T-helper 9 cell (primary cell): ENCODE data around the gene B9D1.
A peak's percentile ranks its signal among the peaks of the same experiment; 100 is the strongest.

Experiments used
- DNase-seq: peaks from one replicate; pipeline ENCODE4 v3.0.0-alpha.2; 2020

B9D1 gene

DNA sequence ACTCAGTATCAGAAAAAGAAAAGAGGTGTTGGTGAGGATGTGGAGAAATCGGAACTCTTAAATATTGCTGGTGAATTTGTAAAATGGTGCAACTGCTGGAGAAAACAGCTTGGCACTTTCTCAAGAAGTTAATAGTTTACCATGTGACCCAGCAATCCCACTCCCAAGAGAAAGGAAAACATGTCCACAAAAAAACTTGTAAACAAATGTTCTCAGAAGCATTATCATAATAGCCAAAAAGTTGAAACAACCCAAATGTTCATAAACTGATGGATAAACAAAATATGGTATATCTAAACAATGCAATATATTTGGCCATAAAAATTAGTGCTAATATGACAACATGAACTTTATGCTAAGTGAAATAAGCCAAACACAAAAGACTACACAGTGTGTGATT is 13.2 kb upstream of the B9D1 start:
- DNase-seq, result no peak

DNA sequence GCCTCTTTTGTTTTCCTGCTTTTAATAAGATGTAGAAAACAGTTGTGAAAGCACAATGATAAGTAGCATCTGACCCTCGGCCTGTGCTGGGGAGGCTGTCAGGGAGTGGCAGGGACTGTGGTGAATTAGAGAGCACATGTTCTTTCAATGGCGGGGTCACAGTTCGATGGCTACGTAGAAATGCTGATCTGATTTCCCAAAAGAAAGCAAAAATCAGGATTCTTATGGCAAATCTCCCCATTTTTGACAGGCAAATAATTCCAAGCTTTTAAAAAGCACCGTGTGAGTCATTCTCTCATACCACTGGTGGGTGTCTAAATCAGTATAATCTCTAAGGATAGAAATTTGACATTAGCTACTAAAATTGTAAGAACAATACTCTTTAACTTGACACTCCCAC is 11.6 kb upstream of the B9D1 start:
- no peak for DNase-seq

DNA sequence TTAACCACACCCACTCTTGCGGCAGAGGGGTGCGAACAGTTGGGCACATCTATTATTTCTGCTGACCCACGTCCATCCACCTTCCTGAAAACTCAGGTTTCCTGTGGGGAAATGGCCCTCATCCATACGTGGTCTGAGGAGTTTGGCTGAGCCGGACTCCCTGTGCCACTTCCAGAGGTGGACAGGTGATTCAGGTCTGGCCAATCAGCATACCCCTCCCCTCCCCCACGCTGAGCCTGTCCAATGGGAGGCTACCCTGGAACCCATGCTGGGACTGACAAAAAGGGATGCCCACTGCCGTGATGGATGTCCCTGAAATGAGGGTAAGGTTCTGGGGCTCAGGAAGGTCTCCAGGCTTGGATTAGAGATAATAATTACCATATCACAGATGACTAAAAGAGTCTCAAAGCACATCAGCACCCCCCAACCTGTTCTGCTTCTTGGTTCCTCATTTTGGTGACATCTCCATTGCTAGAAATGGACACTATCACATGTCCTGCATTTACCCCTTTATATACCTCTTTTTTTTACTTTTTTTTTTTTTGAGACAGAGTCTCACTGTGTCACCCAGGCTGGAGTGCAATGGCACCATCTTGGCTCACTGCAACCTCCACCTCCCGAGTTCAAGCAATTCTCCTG is 10.5 kb upstream of the B9D1 start:
- DNase-seq, result no peak

DNA sequence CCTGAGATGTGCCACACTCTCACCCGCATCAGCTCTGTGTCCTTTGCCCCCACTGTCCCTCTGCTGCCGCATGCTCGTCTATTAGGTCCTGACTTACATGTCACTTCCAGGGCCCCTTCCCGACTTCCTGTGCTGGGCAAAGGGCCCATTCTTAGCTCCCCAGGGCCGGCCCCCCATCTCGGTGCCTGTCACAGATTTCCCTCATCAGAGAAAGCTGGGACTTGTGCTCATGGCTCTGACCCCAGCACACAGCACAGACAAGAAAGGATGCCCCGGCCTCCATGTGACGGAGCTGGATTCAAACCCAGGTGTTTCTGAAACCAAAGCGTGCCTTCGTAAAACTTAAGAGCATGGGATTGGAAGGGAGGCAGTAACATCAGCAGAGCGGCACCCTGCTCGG is 9.9 kb upstream of the B9D1 start:
- no peak for DNase-seq

DNA sequence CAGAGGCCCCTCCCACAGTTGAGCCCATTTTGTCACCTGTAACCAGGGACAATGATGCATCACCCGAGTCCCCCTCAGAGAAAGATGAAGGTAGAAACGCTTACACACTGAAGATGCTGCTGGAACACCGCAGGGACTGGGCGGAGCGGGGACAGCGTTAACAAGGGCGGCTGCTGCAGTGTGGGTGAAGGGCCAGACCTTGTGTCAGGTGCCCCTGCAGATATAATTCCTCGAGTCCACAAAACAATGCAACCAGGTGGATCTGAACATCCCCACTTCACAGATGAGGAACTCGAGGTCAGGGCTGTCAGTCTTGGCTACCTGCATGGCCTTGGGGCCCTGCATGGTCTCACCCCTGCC is 9.5 kb upstream of the B9D1 start:
- DNase-seq, result no peak

DNA sequence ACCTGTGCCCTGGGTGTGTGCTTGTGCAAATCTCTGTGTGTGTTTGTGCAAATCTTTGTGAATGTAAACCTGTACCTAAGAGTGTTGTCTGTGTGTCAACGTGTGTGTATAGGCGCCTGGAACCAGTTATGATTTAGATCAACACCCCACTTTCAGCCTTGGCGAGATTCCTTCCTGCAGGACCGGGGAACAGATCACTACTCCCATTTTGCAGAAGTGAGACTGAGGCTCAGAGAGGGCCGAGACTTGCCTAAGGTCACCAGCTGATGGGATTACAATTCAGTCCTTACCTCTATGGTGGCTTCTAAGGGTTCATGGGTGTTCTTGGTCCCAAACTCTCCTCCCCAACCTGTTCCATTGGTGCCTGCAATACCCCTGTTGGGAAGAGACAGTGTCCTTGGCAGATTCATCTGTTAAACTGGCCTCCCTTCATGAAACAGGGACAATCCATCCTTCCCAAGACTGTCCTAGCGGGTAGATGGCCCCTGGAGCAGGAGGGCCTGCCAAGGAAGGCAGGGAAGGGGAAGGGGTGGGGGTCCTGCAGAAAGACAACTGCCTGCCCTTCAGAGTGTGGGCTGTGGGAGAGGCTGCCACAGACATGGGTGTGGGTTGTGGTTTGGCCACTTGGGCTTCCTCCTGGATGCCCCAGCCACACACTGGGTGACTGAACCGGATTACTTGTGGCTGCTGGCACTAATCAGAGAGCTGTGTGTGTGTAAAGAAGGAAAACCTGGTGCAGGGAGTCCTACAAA is 8.9 kb upstream of the B9D1 start:
- no peak for DNase-seq

DNA sequence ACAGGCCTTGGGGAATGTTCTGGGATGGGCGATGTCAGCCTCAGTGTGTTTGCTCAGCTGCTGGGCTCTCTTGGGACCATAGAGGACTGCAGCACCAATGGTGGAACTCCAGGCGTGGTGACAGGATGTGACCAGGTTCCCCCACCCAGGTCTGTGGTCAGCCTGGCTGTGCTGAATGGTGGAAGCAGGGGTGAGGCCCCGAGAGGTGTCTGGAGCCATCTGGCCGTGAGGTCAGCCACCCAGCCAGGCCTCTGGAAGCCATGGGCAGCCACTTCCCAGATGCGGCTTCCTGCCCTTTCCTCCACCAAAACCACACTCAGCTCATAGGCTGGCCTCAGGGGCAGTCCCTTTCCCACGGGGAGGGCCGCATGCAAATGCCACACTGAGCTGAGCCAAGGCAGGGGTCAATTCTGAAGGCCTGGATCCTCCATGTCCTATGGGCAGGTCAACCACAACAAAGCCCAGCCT is 8.0 kb upstream of the B9D1 start:
- DNase-seq, result no peak

DNA sequence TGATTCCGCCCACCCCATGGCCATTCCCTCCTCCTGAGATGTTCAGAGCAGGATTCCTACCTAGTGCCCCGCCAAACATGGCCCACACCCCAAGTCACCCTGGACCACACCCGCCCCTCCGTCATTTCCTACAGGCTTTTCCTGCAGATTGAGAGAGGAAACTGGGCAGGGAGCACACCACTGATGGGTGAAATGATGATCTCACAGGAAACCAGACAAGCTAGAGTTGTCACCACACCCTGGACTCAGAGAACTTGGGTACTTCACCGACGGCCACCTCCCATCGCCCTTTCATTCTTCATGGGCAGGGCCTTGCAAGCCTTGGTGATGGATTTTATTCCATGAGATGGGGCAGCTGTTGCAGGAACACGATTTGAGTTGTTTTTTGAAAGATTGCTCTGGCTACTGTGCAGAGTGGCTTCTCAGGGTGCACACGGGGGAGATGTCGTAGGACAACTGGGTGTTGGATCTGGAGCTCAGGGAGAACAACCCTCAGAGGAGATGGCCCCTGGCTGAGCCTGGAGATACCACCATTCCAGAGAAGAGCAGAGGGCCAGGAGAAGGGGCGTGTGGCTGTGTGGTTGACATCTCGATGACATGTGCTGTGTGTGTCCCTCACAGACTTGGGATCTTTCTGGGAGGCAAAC is 7.4 kb upstream of the B9D1 start:
- peak; percentile 11 for DNase-seq

DNA sequence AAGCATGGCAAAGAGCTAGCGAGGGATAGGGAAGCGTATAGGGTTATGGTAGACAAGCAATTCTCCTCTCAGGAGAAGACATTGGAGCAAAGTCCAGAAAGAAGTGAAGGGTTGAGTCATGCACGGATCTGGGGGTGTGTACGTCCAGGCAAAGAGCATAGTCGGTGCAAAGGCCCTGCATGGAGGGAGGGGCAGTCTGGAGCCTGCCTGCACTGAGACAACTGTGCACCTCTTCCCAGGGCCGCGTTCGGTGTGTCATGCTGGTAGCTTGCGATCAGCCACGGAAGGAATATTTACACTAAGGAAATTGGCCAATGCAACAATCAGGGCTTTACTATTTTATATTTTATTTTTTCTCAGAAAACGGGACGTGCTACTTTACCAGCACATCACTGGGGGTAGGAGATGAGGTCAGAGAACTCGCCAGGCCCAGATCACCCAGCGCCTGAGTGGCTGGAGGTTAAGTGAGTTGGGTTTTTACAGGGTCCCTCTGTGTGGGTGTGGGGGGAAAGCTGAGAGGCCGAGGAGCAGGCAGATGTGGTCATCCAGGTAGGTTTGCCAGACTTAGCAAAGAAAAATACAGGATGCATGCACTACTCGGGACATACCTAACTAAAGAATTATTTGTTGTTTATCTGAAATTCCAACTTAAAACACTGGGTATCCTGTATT is 6.7 kb upstream of the B9D1 start:
- DNase-seq, result no peak

DNA sequence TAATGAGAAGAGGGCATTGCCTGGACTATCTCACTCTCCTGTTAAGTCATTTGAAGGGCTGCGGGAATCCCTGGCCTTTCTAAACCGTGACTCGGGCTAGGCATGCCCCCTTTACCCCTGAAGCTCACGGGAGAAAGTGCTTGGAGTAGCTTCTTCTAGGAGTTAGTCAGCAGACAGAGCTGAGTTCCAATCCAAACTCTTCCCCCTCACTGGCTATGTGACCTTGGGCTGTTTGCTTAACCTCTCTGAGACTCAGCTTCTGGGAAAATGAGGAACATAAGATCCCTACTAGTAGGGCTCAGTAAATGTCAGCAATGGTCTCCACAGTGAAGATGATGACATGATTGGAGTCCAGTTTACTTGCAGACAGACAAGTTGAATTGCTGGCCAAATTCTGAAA is 5.7 kb upstream of the B9D1 start:
- DNase-seq, result no peak

DNA sequence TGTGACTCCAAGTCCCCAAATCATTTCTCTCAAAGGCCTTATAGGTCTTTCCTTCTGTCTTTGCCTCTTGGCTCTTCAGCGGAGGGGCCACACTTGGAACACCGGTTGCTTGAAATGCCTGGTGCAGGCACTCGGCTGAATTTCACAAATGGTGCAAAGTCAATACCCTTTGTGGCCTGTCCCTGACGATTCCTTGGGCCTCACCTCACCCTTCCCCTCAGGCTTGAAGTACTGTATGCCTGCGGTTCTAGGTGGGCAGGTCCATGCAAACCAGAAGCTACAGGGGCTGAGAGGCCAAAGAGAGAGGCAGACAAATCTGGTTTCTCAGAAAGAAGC is 4.1 kb upstream of the B9D1 start:
- no peak for DNase-seq

DNA sequence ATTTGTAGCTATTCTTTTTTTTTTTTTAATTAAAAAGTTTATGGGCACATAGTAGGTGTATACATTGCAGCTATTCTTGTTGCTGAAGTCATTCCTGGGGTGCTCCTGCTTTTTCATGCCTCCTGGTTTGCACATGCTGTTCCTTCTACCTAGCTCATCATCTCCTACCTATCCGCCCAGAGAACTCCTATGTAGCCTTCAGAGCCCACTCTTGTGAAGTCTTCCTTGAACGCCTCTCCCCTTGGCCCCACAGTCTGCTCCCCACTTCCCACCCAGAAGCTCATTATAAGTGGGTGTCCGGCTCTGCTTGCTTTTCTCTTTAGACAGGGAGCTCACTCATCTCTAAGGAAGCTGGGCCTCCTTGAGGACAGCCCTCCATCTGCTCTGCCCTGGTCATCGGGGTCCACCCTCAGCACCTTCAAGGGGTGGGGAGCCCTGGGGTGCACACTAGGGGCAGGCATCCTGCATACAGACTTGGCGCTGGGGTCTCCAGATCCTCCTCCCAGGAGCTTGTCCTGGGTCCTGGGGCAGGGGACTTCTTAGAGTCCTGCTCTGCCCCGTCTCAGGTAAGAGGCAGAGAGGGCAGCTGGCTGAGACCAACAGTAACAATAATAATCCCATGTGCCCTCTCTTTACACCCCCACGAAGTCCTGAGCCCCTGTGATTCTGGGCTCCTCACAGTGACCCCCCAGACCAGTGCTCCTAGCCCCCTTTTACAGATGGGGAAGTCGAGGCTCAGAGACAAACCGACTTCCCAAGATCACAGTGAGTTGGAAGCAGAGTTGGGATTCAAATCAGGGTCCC is 3.5 kb upstream of the B9D1 start:
- DNase-seq, result no peak

DNA sequence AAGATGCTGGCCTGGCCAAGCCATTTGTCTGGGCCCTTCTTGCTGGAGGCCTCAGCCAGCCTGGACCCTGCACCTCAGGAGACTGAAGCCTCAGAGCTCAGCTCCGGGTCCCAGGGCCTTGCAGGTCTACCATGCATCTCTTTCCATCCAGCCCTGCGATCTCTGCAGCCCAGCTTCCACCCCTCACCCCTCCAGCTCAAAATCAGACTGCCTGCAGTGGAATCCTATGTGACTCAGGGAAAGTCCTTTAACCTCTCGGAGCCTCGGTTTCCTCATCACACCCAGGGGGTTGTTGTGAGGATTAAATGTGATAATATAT is 2.9 kb upstream of the B9D1 start:
- DNase-seq, result no peak

DNA sequence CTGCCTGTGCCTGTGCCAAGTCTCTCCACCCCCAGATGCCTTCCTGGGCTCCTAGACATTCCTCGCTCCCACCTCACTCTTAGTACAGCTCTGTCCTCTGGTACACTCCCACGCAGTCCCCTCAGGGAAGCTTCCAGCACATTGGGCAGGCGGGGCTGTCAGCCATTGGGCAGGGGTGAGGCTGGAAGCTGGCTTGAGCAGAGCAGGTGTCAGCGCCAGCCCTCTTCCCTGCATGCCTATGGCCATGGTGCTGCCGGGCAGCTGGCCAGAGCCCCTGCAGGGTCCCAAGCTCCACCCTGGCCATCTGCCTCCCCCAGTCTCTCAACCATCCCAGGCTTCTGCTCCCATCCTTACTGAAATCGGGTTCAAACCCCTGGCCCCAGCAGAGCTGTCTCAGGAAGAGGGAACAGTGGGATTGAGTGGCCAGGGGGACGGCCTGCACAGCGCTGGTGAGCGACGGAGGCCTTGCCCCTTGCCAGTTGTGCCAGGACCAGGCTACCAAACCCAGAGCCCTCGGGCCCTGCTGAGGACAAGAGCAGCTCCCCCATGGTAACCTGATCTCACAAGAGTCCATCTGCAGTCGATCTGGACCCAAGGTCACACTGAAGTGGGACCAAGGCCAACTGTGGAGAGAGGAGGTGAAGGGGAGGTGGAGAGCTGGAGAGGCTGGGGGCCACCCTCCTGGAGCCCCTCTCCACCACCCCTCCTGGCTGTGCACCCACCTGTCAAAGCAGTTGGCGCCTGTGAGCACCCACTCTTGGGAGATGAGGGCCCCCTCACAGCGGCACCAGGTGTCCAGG is 2.4 kb upstream of the B9D1 start:
- DNase-seq, result no peak

DNA sequence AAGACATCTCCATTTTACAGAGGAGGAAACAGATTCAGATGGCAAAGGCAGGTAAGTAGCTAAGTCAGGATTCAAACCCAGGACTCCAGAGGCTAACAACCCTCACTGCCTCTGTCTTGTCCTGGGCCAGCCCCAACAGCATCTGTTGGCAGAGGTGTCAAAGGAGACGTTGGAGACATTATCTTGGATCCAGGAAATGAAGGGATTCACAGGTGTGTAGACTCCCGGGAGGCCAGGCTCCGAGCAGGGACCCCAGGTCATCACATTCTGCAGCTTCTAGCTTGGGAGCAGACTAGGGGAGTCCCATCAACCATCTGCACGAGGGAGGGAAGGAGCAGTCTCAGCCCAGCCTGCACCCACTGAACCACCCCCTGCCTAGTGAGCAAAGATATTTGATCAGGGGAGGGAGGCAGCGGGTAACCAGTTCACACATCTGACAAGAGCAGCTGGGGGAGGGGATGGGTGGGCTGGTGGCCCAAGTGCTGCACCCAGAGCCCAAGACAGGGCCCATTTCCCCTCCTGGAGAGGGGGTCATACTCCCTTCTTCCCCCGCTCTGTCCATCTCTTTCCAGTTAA is 1.0 kb upstream of the B9D1 start:
- DNase-seq, result no peak

DNA sequence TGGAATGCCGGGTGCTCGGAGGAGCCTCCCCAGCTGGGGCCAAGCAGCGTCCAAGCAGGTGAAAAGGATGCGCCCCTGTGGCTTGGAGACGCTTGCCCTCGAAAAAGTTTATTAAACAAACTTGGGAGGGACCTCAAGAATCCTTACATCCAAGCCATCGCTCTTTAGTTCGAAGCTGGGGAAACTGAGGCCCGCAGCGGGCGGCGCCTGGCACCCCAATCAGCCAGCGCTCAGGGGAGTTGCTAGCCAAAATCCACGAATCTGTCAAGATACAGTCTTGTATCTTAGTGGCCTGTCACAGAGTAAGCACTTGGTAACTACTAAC is 553 bp upstream of the B9D1 start:
- DNase-seq, result no peak

DNA sequence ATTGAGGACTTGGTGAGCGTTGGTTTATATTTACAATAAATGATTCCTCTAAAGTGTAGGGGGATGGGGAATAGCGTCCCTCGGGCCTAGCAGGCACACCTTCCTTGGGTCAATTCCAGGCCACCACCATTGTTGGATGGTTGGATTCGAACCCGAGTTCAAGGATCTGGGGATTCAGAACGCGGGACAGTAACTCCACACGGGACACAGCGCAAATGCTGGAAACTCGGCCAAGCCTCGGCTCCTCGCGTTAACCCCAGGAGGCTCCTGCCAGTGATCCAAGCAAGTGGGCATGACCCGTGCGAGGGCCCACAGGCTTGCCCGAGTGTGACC is 613 bp downstream of the B9D1 start:
- no peak for DNase-seq

DNA sequence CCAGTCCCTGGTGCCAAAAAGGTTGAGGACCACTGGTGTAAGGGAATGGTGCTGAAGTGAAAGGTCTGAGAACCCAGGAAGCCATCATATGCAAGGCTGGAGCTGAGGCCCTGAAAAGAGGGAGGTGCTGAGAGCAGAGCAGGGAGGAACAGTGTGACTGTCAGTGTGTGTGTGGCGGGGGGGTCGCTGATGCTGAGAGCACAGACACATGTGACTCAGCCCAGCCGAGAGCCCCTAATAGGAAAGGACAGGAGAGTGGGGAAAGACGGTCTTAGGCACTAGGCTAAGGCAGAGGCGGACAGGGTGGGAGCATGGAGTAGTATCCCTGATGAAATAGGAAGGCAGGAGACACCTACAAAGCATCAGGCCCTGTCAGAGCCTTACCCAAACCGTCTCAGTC is 1.2 kb downstream of the B9D1 start:
- no peak for DNase-seq

DNA sequence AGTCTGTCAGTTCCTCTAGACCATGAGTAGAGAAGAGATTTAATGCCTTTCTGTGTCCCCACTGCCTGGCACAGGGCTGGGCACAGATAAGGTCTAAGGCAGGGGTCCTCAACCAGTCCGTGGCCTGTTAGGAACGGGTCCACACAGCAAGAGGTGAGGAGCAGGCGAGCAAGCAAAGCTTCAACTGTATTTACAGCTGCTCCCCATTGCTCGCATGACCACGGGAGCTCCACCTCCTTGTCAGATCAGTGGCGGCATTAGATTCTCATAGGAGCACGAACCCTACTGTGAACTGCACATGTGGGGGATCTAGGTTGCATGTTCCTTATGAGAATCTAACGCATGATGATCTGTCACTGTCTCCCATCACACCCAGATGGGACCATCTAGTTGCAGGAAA is 1.8 kb downstream of the B9D1 start:
- DNase-seq, result no peak

DNA sequence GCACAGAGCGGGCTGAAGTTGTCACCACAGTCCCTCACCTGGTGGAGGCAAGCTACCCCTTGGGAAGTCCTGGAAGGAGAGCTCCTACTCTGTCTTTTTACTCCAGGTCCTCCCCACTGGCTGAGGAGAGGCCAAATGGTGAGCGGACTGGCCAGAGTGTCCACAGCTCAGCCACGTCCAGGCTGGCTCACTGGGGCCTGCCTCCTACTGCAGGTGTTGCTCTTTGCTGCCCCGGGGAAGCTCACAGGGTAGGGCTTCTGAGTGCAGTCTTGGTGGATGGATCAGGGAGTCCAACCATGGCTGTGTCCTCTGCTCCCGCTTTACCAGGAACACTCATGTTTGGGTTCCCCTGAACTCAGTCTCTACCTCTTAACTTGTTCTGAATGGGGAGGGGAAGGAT is 2.7 kb downstream of the B9D1 start:
- no peak for DNase-seq

DNA sequence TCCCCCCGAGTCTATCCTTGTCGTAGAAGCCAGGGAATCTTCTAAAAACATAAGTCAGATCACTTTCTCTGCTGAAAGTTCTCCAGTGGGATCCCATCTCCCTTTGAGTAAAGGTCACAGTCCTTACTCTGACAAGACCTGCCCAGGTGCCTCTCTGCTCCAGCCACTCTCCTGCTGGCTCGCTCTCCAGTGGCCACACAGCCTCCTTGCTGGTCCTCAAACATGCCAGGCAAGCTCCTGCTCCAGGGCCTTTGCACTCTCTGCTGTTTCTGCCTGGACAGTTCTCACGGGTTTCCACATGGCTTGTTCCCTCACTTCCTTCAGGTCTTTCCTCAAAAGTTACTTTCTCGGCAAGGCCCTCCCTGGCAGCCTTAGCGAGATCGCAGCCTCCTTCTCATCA is 3.4 kb downstream of the B9D1 start:
- DNase-seq, result no peak

DNA sequence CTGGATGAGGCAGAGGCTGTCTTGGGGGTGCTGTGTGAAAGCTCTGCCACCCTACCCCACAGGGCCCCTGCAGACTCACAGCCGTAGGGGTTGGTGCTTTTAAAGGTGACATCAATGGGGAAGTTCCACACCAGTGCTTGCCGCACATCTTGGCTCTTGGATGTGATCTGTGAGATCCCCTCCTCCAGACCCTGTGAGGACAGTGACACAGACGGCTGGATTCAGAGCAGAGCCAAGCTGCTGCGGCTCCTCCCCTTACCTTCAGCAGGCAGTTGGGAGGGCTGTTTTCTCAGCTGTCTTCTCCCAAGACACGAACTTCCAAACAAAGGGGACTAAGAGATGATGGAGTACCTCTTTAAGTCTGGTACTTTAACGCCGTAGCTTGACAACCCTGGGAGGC is 4.8 kb downstream of the B9D1 start:
- DNase-seq, result no peak
